Activated CD4-positive, alpha-beta T cell treated with anti-CD3 and anti-CD28 coated beads, Interleukin-2, amount 50 U/mL, for 24 hours (primary cell): Measurements from ENCODE around the gene CUBN.

Experiments used
- DNase-seq, 2 donors: peaks; one replicate each; pipeline ENCODE4 v3.0.0-alpha.2; 2020; ENCODE audit warnings: low read depth in 1 of 2, low spot score in 1 of 2

The CUBN gene

GRCh38 chr10:16991011-16991410 lies 138.6 kb downstream of the CUBN start:
- no peak for DNase-seq

- DNase-seq, result no peak
These were observed 139.8 kb downstream of the CUBN start for GRCh38 chr10:16989826-16990293.

- no peak for DNase-seq
These were observed 140.7 kb downstream of the CUBN start for GRCh38 chr10:16988900-16989299.

GRCh38 chr10:16987976-16988610 lies 141.5 kb downstream of the CUBN start:
- DNase-seq, result no peak

GRCh38 chr10:16987206-16987621 lies 142.4 kb downstream of the CUBN start:
- DNase-seq, result no peak

GRCh38 chr10:16986406-16987205 lies 143.0 kb downstream of the CUBN start:
- no peak for DNase-seq

GRCh38 chr10:16986082-16986405 lies 143.6 kb downstream of the CUBN start:
- no peak for DNase-seq

GRCh38 chr10:16984242-16984641 lies 145.4 kb downstream of the CUBN start:
- no peak for DNase-seq

- DNase-seq, result no peak
These were observed 152.8 kb downstream of the CUBN start for GRCh38 chr10:16976803-16977202.

- DNase-seq, result no peak
These were observed 154.4 kb downstream of the CUBN start for GRCh38 chr10:16975188-16975587.

GRCh38 chr10:16968416-16969041 lies 161.1 kb downstream of the CUBN start:
- no peak for DNase-seq

GRCh38 chr10:16967866-16968415 lies 161.7 kb downstream of the CUBN start:
- no peak for DNase-seq

- DNase-seq, result no peak
These were observed 162.4 kb downstream of the CUBN start for GRCh38 chr10:16966991-16967865.

GRCh38 chr10:16965740-16966447 lies 163.7 kb downstream of the CUBN start:
- DNase-seq, result no peak

- DNase-seq, result no peak
These were observed 164.3 kb downstream of the CUBN start for GRCh38 chr10:16965344-16965616.

- no peak for DNase-seq
These were observed 164.9 kb downstream of the CUBN start for GRCh38 chr10:16964576-16965343.

- DNase-seq, result no peak
These were observed 169.1 kb downstream of the CUBN start for GRCh38 chr10:16960551-16960950.

- no peak for DNase-seq
These were observed 172.6 kb downstream of the CUBN start for GRCh38 chr10:16957038-16957437.

GRCh38 chr10:16954280-16955030 lies 175.2 kb downstream of the CUBN start:
- no peak for DNase-seq
